Suppressor macrophage treated with lipopolysaccharide for 4 hours (primary cell): ENCODE results near the gene CPPED1.
"Not testable (repeated sequence)": the region's sequence is repeated elsewhere in the genome, so short reads cannot be mapped to it uniquely, and the experiment has no call there.

ENCODE experiments used
- DNase-seq: peaks from one replicate; pipeline ENCODE4 v3.0.0-alpha.2; 2020

Gene CPPED1

GRCh38 chr16:12801511-12802042, 2.1 kb downstream of the CPPED1 start:
- DNase-seq = peak; percentile 92

DNA sequence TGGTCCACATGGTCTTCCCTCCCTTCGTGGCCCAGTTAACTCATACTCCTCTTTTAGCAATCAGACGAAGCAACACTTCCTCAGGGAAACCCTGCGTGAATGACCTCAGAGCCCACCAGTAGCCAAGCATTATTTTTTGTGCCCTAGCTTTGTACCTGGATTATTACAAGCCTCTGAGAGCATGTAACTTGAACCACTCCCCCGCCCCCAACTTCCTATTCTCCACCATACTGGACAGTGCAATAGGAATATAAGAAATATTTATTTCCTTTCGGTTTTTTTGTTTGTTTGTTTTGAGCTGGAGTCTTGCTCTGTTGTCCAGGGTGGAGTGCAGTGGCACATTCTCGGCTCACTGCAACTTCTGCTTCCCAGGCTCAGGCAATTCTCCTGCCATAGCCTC, 2.9 kb downstream of the CPPED1 start:
- DNase-seq = peak; percentile 60

DNA sequence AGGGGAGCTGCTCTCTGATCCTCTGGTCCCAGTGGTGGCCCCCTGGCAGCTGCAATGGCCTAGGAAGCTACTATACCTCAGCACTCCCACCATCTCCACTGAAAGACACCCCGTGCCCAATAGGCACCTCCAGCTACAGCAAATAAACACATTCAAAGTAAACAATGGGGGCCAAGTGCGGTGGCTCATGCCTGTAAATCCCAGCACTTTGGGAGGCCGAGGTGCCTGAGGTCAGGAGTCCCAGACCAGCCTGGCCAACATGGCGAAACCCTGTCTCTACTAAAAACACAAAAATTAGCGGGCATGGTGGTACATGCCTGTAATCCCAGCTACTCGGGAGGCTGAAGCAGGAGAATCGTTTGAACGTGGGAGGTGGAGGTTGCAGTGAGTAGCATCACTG, 3.7 kb downstream of the CPPED1 start:
- not testable (repeated sequence) for DNase-seq

GRCh38 chr16:12798846-12799245, 4.8 kb downstream of the CPPED1 start:
- no peak for DNase-seq

GRCh38 chr16:12798171-12798570, 5.5 kb downstream of the CPPED1 start:
- DNase-seq = no peak

GRCh38 chr16:12796498-12796897, 7.2 kb downstream of the CPPED1 start:
- no peak for DNase-seq

DNA sequence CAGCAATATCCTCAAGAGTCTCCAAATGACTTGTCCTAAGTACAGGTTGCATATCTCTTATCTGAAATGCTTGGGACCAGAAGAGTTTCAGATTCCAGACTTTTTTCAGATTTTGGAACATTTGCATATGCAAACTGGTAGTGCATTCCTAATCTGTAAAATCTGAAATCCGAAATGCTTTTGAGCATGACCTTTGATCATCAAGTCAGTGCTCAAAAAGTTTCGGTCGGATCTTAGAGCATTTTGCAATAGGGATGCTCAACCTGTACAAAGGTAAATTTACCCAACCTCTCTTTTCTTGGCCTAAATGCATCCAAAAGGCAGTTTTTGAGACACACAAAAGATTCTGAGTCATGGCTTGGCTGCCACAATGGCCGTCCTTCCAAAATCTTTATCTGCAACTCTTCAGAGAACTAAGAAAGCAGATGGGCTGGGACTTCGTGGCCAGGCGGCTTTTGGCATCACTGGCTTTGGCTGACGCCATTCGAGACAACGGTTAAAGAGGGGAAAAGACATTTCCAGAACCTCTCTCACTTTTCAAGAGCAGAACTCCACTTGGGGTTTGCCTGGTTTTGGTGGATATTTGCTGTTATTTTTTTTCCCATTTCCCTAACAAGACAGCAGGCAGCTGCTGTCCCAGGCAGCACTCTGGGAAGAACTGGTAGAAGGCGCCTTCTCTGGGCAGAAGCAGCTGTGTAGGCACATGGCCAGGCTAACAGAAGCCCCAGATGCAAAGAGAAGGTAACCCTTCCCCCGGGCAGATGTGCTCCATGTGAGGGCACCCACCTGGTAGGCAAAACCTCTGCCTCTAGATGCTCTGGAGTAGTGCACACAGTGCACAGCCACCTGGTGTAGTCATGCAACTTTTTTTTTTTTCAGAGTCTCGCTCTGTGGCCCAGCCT, 8.9 kb downstream of the CPPED1 start:
- DNase-seq = no peak

- no peak for DNase-seq
Measured at GRCh38 chr16:12793865-12794240, 9.8 kb downstream of the CPPED1 start.

DNA sequence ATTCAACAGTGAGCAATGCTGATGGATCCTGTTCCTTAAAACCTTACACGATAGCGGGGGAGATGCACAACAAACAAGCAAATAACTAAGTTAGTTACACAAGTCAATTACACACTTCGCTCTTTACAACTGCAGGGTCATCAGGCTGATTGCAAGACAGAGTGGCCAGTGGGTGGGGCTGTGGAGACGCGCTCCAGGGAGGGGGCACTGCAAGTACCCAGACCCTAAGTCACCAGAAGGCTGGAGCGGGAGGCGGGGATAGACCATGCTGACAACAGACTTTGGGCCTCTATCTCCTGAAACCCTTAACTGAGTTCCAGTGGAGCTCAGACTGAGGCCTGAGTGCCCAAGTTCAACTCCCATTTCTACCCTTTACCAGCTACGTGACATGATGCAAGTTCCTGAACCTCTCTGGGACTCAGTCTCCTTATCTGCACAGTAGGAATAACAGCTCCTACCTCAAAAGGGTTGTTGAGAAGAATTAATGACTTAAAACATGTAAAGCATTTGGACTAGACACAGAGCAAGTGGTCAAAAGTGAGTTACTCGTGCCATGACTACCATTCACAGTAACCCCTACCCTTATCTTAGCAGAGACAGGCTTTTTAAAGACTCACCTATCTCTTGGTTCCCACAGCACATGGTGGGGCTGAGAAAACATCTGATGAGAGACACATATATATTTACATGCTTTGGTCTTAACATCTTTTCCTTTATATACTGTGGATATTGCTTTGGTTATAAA, 10.4 kb downstream of the CPPED1 start:
- no peak for DNase-seq

DNA sequence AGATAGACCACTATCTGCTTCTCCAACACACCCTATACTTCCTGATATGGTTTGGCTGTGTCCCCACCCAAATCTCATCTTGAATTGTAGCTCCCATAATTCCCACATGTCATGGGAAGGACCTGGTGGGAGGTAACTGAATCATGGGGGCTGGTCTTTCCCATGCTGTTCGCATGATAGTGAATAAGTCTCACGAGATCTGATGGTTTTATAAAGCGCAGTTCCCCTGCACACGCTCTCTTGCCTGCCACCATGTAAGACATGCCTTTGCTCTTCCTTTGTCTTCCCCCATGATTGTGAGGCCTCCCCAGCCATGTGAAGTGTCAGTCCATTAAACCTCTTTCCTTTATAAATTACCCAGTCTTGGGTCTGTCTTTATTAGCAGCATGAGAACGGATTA, 11.2 kb downstream of the CPPED1 start:
- not testable (repeated sequence) for DNase-seq

- no peak for DNase-seq
Measured at GRCh38 chr16:12791340-12791739, 12.3 kb downstream of the CPPED1 start.

DNA sequence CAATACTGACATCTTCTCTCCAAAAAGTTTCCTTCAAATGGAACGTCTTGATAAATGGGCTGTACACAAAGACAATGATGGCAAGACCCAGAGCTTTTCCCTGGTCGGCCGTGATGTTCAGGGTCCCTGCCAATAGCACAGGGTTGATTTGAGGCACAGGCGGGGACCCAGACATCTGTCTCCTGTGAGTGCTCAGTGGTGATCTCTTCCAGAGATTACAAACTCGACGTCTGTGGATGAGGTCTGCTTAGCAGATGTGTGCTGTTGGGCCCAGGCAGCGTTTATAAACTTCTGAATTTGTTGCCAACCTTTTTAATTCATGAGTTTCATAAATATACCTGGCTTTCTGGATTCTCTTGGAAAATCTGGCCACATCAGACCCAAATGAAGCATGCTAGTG, 14.9 kb downstream of the CPPED1 start:
- no peak for DNase-seq

GRCh38 chr16:12786081-12786480, 17.6 kb downstream of the CPPED1 start:
- no peak for DNase-seq

DNA sequence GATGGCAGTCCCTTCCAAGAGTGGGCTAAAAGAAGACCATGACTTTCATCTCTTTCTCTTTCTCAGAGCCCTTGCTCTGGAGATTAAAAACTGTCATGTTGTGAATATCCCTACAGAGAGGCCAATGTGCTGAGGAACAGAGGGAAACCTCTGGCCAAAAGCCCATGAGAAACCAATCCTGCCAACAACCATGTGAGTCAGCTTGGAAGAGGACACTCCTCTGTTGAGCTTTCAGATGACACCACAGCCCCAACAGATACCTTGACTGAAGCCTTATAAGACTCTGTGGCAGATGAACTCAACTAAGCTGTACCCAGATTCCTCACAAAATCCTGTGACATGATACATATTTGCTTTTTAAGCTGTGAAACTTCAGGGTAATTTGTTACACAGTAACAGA, 19.6 kb downstream of the CPPED1 start:
- no peak for DNase-seq

DNA sequence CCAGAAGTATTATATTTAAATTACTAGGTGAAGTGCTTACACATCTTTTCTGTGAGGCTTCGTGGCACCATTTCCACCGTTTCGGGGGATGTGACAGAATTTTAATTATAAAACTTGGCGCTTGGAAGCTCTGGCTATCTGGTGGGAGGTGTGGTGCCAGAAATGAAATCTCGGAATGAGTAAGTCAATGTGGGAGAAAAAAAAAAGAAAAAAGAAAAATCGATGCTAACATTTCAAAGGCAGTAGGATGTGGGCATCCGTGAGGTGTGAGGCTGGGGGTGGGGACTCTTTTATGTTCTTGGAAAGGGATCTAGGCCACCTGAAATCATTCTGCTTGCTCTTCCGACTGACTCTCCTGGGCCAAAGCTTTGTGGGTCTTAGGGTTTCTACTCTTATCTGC, 21.9 kb downstream of the CPPED1 start:
- no peak for DNase-seq

DNA sequence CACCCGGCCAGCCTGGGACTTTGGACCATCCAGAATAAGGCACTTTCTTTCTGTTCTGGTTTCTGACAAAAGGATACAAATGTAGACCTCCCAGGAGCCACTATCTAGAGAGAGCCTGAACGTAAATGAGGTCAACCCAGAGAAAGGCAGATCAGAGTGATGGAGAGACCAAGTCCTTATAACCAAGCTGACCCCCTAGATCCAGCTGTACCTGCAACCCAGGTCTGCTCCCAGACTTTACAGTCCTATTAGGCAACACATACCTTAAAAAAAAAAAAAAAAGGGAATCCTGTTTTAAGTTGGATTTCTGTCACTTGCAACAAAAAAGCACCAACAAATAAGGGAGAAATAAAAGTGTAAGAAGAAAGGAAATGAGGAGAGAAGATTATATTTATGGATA, 23.2 kb downstream of the CPPED1 start:
- no peak for DNase-seq

DNA sequence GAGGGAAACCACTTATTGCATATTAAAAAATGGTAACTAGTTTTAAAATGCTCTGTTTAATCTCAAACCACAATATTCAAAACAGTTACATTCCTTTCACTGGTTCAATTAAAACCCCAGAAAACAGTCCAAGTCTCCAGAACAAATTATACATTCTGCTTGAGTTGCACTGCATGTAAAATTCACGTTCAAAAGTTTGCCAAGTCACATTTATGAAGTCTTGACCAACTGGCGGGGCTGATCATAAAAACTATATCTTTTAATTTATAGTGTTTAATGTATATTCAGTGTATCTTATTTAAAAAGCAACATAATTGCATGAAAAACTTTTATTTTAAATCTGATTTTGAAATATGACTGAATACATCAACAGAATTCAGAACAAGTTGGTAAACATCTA, 25.0 kb downstream of the CPPED1 start:
- no peak for DNase-seq

GRCh38 chr16:12775656-12776236, 27.9 kb downstream of the CPPED1 start:
- no peak for DNase-seq

DNA sequence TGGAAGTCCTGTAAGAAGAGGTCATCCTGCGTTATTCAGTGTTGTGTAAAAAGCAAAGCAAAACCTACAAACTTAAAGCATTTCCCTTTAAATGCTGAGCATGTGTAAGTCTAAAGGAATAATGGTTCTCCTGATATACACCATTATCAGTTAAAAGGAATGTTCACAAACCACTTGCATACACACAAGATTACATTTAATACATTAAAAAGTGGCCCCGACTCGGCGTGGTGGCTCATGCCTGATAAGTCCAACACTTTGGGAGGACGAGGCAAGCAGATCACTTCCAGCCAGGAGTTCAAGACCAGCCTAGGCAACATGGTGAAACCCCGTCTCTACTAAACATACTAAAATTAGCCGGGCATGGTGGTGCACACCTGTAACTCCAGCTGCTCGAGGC, 30.5 kb downstream of the CPPED1 start:
- no peak for DNase-seq

- no peak for DNase-seq
Measured at GRCh38 chr16:12771341-12771798, 32.3 kb downstream of the CPPED1 start.

GRCh38 chr16:12769525-12769924, 34.2 kb downstream of the CPPED1 start:
- no peak for DNase-seq

DNA sequence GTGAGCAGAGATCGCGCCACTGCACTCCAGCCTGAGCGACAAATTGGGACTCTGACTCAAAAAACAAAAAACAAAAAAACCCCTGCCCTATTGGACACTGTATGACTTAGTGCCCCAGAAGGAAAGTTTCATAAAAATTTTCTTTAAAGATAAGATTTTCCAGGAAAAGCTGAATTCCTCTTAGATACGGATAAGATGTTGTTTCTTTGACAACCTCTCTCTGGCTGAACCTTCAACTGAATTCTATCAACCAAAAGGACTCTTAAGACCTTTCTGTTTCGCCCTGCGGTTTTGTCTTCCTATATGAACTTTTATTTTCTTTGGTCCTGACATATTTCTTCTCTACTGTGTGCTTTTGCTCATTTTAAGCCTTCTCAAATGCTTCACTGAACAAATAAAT, 35.8 kb downstream of the CPPED1 start:
- DNase-seq = no peak

- DNase-seq = no peak
Measured at GRCh38 chr16:12766853-12767252, 36.8 kb downstream of the CPPED1 start.

- not testable (repeated sequence) for DNase-seq
Measured at GRCh38 chr16:12766208-12766607, 37.5 kb downstream of the CPPED1 start.
